ENCODE results near the gene ABCF1.
A peak's percentile ranks its signal among the peaks of the same experiment; 100 is the strongest.

Gene ABCF1

DNA sequence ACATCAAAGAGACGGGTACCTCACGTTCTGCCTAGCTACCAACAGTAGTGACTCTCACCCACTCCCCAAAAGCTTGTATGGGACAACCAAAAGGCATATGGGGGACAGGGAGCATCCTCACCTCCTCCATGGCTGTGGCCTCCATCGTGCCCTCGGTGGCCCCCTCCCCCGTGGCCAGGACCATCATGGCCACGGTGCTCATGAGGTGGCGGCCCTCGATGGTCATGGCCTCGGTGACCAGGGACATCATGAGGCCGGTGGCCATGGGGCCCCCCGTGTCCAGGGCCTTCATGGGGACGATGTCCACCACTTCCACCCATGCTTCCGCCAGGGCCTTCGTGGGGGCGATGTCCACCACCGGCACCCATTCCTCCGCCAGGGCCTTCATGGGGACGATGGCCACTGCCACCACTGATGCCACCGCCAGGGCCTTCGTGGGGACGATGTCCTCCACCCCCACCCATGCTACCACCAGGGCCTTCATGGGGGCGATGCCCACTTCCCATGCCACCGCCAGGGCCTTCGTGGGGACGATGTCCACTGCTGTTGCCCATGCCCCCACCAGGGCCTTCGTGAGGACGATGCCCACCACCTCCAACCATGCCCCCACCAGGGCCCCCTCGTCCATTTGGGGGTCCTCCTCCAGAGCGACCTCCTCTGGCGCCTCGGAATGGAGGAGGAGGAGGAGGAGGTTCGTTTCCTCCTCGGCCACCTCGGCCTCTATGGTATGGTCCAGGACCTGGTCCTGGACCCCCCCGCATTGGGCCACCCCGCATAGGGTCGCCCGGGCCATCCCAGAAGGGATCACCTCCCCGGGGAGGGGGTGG is 30.8 kb downstream of the ABCF1 start:
- DNase-seq (ENCODE audit: low read depth in 2 of 2) = no peak

DNA sequence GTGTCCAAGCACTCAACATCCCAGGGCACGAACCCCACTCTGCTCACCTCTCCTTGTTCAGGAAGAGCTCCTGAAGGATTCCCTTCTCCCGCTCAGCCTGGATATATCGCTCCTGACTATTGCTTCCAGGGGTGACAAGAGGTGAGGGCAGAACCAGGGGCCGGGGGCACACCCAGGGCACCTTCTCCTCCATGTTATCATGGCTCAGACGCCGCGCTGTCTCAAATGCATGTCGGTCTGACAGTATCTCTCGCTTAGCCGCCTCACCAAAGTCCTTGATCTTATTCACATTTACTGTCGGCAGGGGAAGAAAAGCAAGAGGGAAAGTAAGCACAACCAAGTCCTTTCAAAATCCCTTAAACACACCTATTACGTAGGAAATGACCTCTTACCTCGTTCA is 32.7 kb downstream of the ABCF1 start:
- no peak for DNase-seq (ENCODE audit: low read depth in 2 of 2)

DNA sequence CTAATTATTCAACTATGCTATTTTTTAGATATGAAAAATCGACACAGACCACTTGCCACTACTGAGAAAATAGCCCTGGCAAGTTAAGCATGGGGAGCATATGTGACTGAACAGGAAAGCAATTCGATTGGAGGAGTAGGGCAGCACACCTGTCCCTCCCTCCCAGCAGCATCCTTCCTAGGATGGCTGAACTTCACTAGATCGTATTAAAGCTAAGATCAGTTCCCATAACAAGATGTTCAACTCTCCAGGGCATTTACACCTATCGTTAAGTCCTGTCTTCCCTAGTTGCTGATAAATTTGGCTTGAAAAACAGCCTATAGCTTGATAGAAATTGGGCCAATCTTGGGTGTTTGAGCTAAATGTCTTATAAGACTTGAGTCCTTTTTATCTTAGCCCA is 38.8 kb downstream of the ABCF1 start:
- DNase-seq (ENCODE audit: low read depth in 2 of 2) = no peak

DNA sequence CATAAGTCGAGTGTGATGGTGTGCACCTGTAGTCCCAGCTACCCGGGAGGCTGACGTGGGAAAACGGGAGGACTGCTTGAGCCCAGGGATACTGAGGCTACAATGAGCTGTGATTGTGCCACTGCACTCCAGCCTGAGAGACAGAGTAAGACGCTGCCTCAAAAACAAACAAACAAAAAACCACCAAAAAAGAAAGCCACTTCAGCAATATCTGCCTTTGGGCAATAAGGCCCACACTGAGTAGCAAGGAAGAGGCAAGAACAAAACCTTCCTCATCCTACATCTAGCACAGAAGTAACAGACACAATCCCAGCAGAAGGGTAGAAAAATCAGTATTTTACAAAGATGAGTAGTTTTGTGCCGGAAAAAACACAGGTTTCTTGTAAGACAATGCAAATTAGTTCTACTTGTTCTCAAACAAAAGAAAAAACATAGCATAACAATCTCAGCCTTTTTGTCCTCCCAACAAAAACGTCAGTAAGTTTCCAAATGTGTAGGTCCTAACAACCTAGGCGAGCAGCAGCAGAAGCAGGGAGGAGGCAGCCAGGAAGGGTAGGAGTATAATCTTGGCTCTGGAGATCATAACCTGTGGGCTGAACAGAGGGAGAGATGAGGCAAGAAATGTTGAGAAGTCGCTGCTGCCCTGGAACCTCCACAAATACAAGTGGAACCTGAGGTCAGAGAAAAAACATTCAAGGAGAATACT is 40.1 kb downstream of the ABCF1 start:
- no peak for DNase-seq (ENCODE audit: low read depth in 2 of 2)

DNA sequence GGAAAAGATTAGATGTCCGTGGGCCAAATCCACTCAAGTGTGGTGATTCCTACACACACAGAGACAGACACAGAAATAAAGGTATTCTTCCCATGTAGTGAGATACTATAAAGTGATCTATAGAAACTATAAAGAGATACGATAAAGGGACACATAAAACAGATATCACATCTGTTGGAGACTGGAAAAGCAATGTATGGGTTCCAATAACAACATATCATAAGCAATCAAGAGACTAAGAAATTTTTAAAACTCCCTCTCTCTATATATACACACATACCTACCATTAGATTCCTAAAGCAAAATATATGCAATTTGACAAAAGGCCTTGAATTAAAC is 40.6 kb downstream of the ABCF1 start:
- no peak for DNase-seq (ENCODE audit: low read depth in 2 of 2)

DNA sequence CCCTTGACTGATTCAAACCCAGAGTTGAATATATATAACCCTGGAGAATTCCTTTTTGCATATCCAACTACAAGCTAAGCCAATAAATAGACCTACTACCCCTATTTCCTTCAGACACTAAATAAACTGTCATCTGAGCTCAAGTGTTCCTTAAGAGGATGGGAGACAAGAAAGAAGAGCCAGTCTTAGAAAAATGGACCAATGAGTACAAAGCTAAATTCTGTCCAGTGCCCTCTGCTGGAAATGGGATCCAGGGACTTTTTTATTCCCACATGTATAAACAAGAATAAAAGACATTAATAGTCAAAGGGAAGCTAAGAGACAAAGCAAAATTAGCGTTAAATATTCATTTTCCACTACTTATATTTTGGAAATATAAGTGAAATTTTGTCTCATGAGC is 41.0 kb downstream of the ABCF1 start:
- DNase-seq (ENCODE audit: low read depth in 2 of 2) = no peak

DNA sequence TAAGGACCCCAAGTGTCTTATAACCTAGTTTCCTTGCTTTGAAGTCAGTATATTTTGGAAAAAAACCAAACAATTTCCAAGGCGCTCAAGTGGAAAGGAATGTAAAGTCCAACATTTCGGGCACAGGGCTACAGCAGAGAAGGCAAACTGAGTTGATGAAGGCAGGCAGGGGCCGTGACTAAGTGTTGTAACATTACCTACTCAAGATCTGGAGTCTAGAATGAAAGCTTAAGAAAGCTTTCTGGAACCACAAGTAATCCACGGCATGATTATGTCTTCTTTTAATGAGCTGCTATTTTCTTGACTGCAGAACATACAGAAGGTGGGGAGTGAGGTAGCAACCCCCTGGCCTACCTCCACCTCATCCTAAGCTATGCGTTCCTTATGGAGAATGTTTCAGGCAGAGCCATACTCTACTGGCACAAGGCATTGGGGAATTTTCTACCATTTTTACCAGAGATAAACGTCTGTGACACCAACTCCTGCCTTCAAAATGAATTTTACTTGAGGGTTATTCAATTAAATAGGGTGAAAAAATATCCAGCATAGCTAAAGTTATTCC is 41.5 kb downstream of the ABCF1 start:
- DNase-seq (ENCODE audit: low read depth in 2 of 2) = no peak

DNA sequence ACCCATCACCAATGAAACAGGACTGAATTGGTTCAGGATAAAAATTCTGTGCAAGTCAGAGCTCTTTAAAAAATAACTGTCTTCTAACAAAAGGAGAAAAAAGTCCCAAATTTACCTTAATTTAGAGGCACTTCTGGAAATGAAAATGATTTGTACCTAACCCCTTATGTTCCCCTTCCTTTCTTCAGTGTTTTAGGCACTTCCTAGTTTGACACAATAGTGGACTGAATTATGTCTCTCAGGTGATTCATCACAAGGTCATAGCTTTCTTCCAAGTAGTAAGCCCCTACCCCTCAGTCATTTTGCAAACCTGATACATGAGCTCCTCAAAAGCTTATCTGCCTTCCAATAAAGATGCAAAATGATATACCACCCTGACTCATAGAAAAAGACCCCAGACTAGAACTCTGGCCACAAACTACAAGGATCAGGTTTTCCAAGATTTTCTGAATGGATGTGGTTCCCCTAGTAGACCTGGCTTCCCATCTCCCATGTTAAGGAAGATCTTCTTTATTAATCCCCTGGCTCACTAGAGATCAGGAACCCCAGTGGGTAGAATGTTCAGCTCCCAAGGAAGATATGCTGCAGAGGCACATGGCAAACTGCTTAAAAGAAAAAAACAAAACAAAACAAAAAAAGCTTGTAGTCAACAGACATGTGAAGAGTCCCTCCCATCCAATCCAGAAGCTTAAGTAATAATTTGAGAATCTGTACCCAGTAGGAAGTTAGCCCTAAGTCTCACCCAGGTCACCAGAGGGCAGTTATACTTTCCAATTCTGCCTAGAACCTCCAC is 42.2 kb downstream of the ABCF1 start:
- no peak for DNase-seq (ENCODE audit: low read depth in 2 of 2)

DNA sequence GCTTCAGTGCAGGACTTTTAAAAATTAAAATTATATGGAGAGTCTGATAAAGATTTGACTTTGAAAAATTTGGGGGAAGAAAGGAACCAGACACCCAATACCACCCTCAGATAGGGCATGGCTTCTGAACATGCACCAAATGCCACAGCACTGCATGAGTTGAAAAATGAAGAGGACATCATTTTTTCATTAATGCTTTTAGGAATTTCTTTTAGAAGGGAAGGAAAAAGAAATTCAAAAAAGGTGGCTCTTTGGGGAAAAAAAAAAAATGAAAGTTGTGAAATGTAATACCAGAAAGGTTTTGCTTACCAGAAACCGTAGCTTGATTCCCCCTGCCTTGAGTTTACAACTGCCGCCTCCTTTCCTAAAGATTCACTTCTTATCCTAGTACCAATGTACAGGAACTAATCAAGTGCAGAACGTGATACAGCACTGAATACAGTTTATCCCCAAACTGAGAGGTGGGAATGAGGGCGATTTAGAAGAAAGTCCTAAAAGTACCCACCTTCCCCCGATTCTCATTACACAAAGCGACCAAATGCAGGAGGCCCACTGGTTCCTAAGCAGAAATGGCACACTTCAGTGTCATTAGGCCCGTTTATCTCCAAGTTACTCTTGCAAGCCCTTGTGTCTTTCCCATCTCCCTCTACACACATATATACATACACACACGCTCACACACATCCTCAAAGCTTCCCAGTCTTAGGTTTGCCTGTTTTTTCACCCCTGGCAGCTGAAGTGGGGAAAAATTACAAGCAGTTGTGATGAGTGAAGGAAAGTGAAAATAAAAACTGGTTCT is 43.0 kb downstream of the ABCF1 start:
- DNase-seq (ENCODE audit: low read depth in 2 of 2) = no peak

DNA sequence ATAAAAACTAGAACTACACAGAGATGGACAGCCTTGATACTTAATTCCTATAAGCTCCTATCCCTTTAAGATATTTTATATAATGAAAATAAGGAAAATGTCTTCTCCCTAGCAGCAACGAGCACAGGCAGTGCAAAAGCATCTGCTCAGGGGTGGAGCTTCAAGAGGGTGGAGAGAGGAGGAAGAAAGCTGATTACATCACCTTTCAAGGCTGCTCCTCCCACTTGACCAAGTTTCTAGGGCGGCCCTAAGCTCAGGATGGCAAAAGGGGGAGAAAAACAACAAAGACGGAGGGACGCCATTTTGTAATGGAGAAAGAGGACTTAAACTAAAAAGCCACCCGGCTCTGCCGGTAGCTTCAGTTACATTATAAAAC is 43.6 kb downstream of the ABCF1 start:
- DNase-seq (ENCODE audit: low read depth in 2 of 2) = peak; percentile 55 to 77

DNA sequence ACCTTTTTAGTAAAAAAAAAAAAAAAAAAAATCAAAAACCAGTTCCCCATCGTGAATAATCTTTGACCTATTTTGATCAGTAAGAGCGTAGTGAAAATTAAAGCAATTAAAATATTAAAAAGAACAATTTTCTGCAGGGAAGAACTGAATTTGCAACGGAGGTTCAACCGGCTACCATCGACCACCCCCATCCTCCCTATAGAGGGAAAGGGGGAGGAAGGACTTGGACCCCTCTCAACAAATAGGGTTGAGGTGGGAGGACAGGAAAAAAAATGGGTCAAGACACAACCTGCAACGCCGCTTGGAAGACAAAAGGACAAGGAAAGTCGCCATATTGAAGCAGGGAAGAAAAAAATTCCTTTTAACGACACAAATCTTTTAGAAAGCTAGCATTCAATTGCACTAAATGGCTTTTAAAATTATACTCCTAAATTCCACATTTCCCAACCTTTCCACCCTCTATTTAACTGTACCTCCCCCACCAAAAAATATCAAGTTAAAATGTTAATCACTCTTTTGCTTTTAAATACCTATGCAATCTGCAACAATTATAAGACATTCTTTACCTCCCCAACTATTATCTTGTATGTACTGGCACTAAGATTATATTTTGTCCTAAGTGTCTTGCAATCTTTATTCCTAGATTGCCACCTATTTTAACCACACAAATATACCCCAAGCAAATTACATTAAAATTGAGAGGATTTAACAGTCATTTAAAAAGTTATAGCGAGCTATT is 44.1 kb downstream of the ABCF1 start:
- DNase-seq (ENCODE audit: low read depth in 2 of 2) = no peak

DNA sequence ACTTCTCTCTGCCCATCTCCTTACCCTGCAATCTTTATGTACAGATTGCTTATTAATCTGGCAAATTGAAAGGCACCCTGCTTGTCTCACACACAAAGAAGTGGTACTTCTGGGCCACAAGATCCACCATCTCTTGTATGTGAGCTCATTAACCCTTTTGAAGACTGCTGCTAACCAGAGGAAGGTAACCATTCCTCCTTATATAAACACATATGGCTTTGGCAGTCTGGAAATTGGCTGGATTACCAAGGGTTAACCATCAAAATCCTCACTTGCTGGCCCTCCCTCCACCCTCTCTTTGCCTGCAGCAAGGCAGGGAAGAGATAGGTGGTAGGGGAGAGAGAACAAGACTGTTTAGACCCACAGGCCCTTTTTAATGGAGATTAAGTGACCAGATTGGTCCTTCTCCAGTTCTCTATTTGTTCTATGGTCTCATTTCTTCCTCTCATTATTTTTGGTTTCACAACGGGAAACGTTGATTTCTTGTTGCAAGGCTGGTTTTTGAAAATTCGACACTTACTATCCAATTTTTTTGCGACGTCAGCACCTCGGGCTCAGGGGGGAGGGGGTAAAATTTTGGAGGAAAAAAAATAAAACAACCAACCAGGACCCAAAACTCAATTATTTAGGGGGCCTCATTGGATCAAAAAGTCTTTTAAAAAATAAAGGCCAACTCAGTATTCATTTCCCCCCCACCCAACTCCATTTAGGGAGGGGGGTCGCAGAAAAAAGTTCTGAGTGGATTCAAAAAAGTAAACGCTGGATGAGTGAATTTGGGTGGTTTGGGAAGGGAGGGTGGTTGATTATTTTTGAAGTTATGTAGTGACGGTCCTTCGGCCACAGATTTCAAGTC is 44.9 kb downstream of the ABCF1 start:
- DNase-seq (ENCODE audit: low read depth in 2 of 2) = no peak

DNA sequence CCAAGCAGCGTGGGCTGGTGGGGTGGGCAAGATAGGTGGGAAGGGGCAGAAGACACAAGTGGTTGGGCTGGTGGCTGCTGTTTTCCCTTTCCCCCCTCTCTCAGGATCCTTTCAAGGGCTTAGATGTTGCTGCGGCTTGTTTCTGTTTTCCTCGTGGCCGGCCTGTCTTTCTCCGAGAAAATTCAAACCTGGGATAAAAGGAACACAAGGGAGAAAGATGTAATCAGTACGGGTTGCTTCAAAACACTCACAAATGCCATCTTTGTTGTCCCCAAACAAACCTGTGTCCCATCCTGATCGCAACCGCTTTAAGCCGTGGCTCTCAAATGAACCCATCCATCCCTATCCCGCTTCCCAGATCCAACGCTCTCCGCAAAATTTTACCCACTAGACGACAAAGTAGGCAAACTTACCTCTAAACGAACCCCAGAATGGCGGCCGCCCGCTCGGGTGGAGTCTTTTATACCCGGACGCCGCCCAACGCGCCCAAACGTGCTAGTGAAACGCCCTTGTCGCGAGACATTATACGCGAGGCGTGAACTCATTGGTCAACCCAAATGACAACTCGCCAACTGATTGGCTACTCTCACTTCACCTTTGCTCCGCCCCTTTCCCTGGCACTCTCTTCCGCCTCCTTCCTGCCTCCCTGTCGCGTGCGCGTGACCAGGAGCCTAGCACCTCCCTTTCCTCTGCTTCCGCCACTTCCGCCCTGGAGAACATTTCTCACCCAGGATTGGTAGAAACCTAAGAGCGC is 45.7 kb downstream of the ABCF1 start, which contains the start of gene PPP1R10:
Gene PPP1R10, minus strand, starts transcription at position 433 of the 754 bp plus-strand sequence. CDS start 7,299 bp downstream, outside the sequence.
- peak; percentile 94 to 99 for DNase-seq (ENCODE audit: low read depth in 2 of 2)

DNA sequence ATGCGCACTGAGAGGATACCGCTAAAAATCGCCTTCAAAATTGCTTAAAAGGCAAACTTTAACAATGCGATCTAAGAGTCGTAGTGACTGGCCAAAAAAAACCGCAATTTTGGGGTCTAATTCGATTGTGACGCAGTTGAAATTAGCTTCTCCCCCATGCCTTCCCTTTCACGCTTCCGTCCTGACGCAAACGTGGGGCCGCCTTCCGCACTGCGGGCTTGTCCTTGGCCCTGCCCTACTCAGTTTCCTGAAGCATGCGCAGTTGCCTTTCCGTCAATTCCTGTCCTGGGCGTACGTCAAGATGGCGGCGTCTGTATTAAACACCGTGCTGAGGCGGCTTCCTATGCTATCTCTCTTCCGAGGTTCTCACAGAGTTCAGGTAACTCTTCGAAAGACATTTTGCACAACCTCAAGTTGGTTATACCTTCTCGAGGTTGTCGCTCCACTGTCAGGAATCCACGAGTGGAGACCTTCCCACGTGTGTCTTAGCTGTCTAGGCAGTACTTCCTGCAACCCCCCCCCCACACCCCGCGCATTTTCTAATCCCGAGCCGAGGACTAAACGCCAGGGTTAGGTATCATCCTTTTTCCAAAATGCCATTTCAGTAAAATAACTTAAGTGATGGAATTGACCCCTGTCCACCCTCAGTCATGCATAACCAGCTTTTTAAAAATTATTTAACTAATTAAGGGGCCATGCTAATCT is 46.5 kb downstream of the ABCF1 start, which contains the start of gene MRPS18B:
Gene MRPS18B, plus strand, starts transcription at position 276 of the 705 bp plus-strand sequence. Its CDS starts 26 bp downstream, at position 302.
- DNase-seq (ENCODE audit: low read depth in 2 of 2) = peak; percentile 94 to 99

DNA sequence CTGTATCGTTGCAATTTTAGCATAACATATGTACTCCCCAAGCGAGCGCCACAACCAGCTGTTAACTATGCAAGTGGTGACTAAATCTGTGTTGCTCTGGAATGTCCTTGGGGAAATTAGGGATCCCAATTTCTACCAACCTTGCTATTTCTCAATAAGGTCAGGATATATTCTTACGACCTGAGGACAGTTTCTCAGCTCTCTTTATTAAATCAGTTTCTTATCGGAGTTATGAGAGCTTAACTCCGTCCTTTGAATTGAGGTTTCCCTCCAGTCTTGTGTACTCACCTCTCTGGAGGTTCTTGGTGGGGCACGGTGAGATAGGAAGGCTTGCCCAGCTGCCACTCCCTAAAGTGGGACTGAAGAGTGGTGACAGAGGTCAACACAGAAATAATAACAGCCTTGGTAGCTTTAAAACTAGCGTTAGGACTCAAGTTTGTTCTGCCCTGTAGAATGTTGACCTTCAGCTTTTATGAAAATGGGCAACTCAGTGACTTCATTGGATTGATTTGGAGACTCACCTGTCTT is 47.1 kb downstream of the ABCF1 start:
- DNase-seq (ENCODE audit: low read depth in 2 of 2) = no peak

DNA sequence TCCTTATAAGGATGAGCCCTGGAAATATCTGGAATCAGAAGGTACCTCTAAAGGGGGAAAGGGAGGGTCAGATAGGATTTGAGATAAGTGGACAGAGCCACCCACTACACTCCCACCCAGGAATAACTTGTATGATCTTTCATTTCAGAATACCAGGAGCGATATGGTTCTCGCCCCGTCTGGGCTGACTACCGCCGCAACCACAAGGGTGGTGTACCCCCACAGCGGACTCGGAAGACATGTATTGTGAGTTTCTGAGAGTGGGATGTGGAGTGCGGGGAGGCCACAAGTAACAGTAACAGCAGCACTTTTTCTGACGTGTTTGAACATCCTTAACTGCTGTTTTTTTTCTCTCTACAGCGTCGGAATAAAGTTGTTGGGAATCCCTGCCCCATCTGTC is 48.3 kb downstream of the ABCF1 start:
- DNase-seq (ENCODE audit: low read depth in 2 of 2) = no peak

DNA sequence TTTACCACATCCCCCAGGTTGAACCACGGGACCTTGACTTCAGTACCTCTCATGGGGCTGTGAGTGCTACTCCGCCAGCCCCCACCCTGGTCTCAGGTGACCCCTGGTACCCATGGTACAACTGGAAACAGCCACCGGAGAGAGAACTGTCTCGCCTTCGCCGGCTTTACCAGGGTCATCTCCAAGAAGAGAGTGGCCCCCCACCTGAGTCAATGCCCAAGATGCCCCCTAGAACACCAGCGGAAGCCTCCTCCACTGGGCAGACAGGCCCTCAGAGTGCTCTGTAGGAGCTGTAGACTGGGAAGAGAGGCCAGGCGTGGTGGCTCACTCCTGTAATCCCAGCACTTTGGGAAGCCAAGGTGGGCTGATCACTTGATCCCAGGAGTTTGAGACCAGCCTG is 54.3 kb downstream of the ABCF1 start:
- DNase-seq (ENCODE audit: low read depth in 2 of 2) = no peak

Data from stimulated activated CD8-positive, alpha-beta memory T cell treated with anti-CD3 and anti-CD28 coated beads, Interleukin-15, amount 100 ng/mL, for 4 hours (primary cell).